ENCODE measurements around the gene APOBR.

Gene APOBR

GRCh38 chr16:28495795-28496749 lies 1.6 kb downstream of the APOBR start:
- no peak overlapping the region for H3K27ac ChIP-seq (ENCODE audit: low read depth, low read length, poor library complexity, severe bottlenecking)
- H3K9me2 ChIP-seq (ENCODE audit: low read depth, low read length), result no peaks in the 10 kb centered on the region
- TF ChIP-seq EZH2 (IDR thresholded peaks at IDR 0.05; ENCODE audit: borderline replicate concordance, low read length) (no peak), CTCF (IDR thresholded peaks at IDR 0.05; ENCODE audit: low read length) (no peak)
- no peaks in the 10 kb centered on the region for H3F3A ChIP-seq (ENCODE audit: insufficient read depth, low read length)
- no peak overlapping the region for H3K4me3 ChIP-seq (ENCODE audit: low read depth, low read length, poor library complexity, severe bottlenecking)
- H3K79me2 ChIP-seq (ENCODE audit: insufficient read depth, low read length), result no peaks in the 10 kb centered on the region
- H4K20me1 ChIP-seq (ENCODE audit: insufficient read depth, low read length), result no peaks in the 10 kb centered on the region
- no peaks in the 10 kb centered on the region for H3K27me3 ChIP-seq (ENCODE audit: insufficient read depth, low read length)
- no peaks in the 10 kb centered on the region for H3K36me3 ChIP-seq (ENCODE audit: insufficient read depth, low read length)
- H3K4me2 ChIP-seq (ENCODE audit: low read length), result no peak overlapping the region
- no peak overlapping the region for H2AFZ ChIP-seq (ENCODE audit: low read length)
- no peak overlapping the region for H3K9ac ChIP-seq (ENCODE audit: low read length)
- no peaks in the 10 kb centered on the region for H3K9me3 ChIP-seq (ENCODE audit: low read length)
- H3K4me1 ChIP-seq (ENCODE audit: insufficient read depth, low read length, severe bottlenecking), result peaks cover 27% of the 10 kb centered on the region

DNA sequence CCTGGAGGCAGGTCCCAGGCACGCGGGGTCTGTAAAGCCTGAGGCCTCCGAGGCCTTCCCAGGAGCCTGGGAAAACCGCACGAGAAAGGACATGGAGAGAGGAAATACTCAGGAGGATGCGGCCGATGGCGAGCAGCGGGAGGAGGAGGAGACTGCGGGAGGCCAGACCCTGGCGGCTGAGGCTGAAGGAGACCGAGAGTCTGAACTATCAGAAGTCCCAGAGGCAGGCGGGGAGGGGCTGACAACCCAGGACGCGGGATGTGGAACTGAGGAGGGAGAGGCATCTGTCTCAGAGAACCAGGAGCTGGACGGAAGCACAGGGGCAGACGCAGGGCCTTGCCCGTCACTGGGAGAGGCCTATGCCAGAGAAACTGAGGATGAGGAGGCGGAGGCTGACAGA lies 2.4 kb downstream of the APOBR start:
- TF ChIP-seq CTCF (IDR thresholded peaks at IDR 0.05; ENCODE audit: low read length) (no peak), EZH2 (IDR thresholded peaks at IDR 0.05; ENCODE audit: borderline replicate concordance, low read length) (no peak)
- peaks cover 24% of the 10 kb centered on the region for H3K4me1 ChIP-seq (ENCODE audit: insufficient read depth, low read length, severe bottlenecking)
- H3K79me2 ChIP-seq (ENCODE audit: insufficient read depth, low read length), result no peaks in the 10 kb centered on the region
- no peaks in the 10 kb centered on the region for H4K20me1 ChIP-seq (ENCODE audit: insufficient read depth, low read length)
- H3K4me2 ChIP-seq (ENCODE audit: low read length), result no peak overlapping the region
- H3K4me3 ChIP-seq (ENCODE audit: low read depth, low read length, poor library complexity, severe bottlenecking), result no peak overlapping the region
- H3K9me3 ChIP-seq (ENCODE audit: low read length), result no peaks in the 10 kb centered on the region
- no peaks in the 10 kb centered on the region for H3K36me3 ChIP-seq (ENCODE audit: insufficient read depth, low read length)
- no peak overlapping the region for H2AFZ ChIP-seq (ENCODE audit: low read length)
- H3K9me2 ChIP-seq (ENCODE audit: low read depth, low read length), result no peaks in the 10 kb centered on the region
- no peak overlapping the region for H3K9ac ChIP-seq (ENCODE audit: low read length)
- no peaks in the 10 kb centered on the region for H3F3A ChIP-seq (ENCODE audit: insufficient read depth, low read length)
- no peak overlapping the region for H3K27ac ChIP-seq (ENCODE audit: low read depth, low read length, poor library complexity, severe bottlenecking)
- H3K27me3 ChIP-seq (ENCODE audit: insufficient read depth, low read length), result no peaks in the 10 kb centered on the region

DNA sequence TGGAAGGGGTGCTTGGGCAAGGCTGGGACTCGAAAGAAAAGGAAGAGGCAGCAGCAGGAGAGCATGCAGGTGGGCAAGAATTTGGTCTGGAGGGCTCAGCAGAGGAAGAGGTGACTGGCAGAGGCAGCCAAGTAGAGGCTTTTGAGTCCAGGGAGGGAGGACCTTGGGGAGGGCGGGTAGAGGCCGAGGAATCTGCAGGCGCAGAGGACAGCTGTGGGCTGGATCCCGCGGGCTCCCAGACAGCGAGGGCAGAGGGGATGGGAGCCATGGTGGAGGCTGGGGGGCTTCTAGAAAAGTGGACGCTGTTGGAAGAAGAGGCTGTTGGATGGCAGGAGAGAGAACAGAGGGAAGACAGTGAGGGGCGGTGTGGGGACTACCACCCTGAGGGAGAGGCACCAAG lies 2.9 kb downstream of the APOBR start:
- Histone ChIP-seq H3K4me3 (ENCODE audit: low read depth, low read length, poor library complexity, severe bottlenecking) (no peak overlapping the region), H2AFZ (ENCODE audit: low read length) (no peak overlapping the region), H3K27me3 (ENCODE audit: insufficient read depth, low read length) (no peaks in the 10 kb centered on the region), H3K27ac (ENCODE audit: low read depth, low read length, poor library complexity, severe bottlenecking) (no peak overlapping the region), H3F3A (ENCODE audit: insufficient read depth, low read length) (no peaks in the 10 kb centered on the region), H3K4me1 (ENCODE audit: insufficient read depth, low read length, severe bottlenecking) (peaks cover 22% of the 10 kb centered on the region), H3K36me3 (ENCODE audit: insufficient read depth, low read length) (no peaks in the 10 kb centered on the region), H3K4me2 (ENCODE audit: low read length) (no peak overlapping the region), H3K9me2 (ENCODE audit: low read depth, low read length) (no peaks in the 10 kb centered on the region), H3K79me2 (ENCODE audit: insufficient read depth, low read length) (no peaks in the 10 kb centered on the region), H3K9ac (ENCODE audit: low read length) (no peak overlapping the region), H4K20me1 (ENCODE audit: insufficient read depth, low read length) (no peaks in the 10 kb centered on the region), H3K9me3 (ENCODE audit: low read length) (no peaks in the 10 kb centered on the region)
- no peak for TF ChIP-seq CTCF (IDR thresholded peaks at IDR 0.05; ENCODE audit: low read length)
- TF ChIP-seq EZH2 (IDR thresholded peaks at IDR 0.05; ENCODE audit: borderline replicate concordance, low read length), result no peak

All from OCI-LY1 (cell line).